ENCODE data around the gene ACAD11. TPM values are rescaled to one million over a fixed set of nuclear protein-coding genes. Genes with fewer than 3 reads are reported as not detected.

The ACAD11 gene
- total RNA-seq, 1 experiment from 2014 or later = 15.6 TPM

- Histone ChIP-seq H3T11ph (ENCODE audit: low read length) (no peak overlapping the region), H3K27me3 (ENCODE audit: insufficient read depth, low read length) (no peaks in the 10 kb centered on the region), H3K27ac (ENCODE audit: insufficient read length, low read depth, low read length) (no peak overlapping the region), H3K79me2 (ENCODE audit: insufficient read depth, low read length) (no peaks in the 10 kb centered on the region), H3K14ac (ENCODE audit: insufficient read depth, low read length) (no peak overlapping the region), H3K4me2 (ENCODE audit: insufficient read depth, insufficient read length, low read length) (no peak overlapping the region), H4K91ac (ENCODE audit: insufficient read length, low read depth, low read length) (no peak overlapping the region), H2BK15ac (ENCODE audit: low read depth, low read length) (no peak overlapping the region), H2BK20ac (ENCODE audit: low read depth, low read length, poor library complexity, severe bottlenecking) (no peak overlapping the region), H3K56ac (ENCODE audit: insufficient read length, low read depth, low read length) (no peak overlapping the region), H3K4ac (ENCODE audit: low read depth, low read length) (no peak overlapping the region), H4K20me1 (ENCODE audit: control insufficient read depth, insufficient read depth, insufficient read length) (no peaks in the 10 kb centered on the region), H3K18ac (ENCODE audit: insufficient read length, low read depth, low read length) (no peak overlapping the region), H3K23ac (ENCODE audit: insufficient read length, low read depth, low read length) (no peak overlapping the region), H3K9me3 (ENCODE audit: control insufficient read depth, low read depth, low read length) (no peaks in the 10 kb centered on the region), H3K9ac (ENCODE audit: extremely low read depth, insufficient read length, low read length) (no peak overlapping the region), H4K5ac (ENCODE audit: insufficient read length, low read depth, low read length) (no peak overlapping the region), H3K4me1 (ENCODE audit: insufficient read depth, low read length) (no peaks in the 10 kb centered on the region; the same call in 1 of the 2 replicates), H2BK12ac (ENCODE audit: insufficient read length, low read depth, low read length) (no peak overlapping the region), H4K8ac (replicated peaks; ENCODE audit: insufficient read length, low read depth, low read length) (no peak overlapping the region), H2BK120ac (ENCODE audit: low read depth, low read length, poor library complexity, severe bottlenecking) (no peak overlapping the region), H2AFZ (ENCODE audit: low read length) (no peak overlapping the region), H2BK5ac (ENCODE audit: insufficient read length, low read length) (no peak overlapping the region), H3K79me1 (ENCODE audit: insufficient read depth, low read depth, low read length, poor library complexity, severe bottlenecking) (no peaks in the 10 kb centered on the region), H2AK5ac (ENCODE audit: insufficient read length, low read length) (no peak overlapping the region), H3K23me2 (ENCODE audit: insufficient read length, low read depth, low read length, poor library complexity, severe bottlenecking) (no peaks in the 10 kb centered on the region)
- Mint-ChIP-seq H3K27me3 (ENCODE audit: low read depth) (no peaks in the 10 kb centered on the region), H3K36me3 (ENCODE audit: insufficient read depth in 1 of 3, low read depth in 3 of 3) (peaks cover 0 to 15% (median 7%) of the 10 kb centered on the region in 3 experiments; a peak in 4 of 7 replicates), H3K4me3 (no peak overlapping the region), H3K4me1 (peaks cover 14 to 15% of the 10 kb centered on the region in 2 experiments), H3K9me3 (no peaks in the 10 kb centered on the region), H3K27ac (no peak overlapping the region)
- WGBS (ENCODE audit: extremely low coverage, insufficient read length, low lambda C conversion rate) = no CpG with 5 or more reads among the region's 1 CpG
- TF ChIP-seq CTCF (conservative IDR thresholded peaks at IDR 0.05) = no peak
- DNase-seq = no peak
Measured at GRCh38 chr3:132622148-132622547, 37.5 kb downstream of the ACAD11 start.
